HT-29 (cell line): ENCODE data around the gene PHF2. TPM values are rescaled to one million over a fixed set of nuclear protein-coding genes. Genes with fewer than 3 reads are reported as not detected.

Experiments
- DNase-seq: peaks from one replicate; pipeline ENCODE4 v3.0.0-alpha.2; 2015; ENCODE audit warnings: low spot score
- total RNA-seq: library from RNA; depleted of rRNA; stranded (reverse); fragments of >200 nt; shearing (Covaris generic); gene quantifications from 2 replicates; pipeline ENCODE4 v1.2.3, GENCODE V29; 2014

PHF2 gene
- total RNA-seq, 1 experiment from 2014 or later = 14.2 TPM

DNA sequence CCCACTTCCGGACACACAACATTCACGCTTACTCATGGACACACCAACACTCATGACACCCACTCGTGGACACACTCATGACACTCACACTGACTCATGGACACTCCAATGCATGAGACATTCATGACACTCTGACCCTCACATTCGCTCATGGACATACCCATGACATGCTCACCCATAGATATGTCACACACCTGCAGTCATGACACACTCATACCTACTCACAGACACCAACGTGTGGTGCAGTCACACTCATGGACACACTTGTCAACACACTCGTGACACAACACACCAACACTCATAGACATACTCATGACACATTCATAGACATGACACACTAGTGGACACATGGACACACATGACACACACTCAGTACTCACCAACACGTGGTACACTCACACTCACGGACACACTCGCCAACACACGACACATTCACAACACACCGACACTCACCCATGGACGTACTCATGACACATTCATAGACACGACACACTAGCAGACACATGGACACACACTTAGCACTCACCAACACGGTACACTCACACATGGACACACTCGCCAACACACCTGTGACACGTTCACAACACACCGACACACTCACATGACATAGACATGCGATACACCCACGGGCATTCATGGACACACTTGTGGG, 73.4 kb downstream of the PHF2 start:
- DNase-seq = no peak

DNA sequence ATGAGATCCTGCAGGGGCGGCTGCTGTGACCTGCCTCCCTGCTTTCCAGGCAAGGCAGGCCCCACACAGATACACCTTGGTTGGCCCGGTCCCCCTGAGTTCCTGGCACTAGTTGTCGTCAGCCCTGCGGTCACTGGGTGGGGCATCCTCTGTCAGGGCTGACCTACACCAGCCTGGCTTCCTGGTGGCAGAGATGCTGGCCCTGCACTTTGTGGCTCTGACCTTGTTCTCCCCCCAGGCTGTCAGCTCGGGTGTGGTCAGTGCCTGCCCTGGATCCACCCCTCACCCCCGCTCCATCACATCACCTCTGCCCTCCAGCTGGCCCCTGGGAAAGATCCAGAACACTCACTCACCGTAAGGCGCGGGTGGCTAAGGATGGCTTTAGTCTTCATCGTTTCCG, 74.1 kb downstream of the PHF2 start:
- no peak for DNase-seq

DNA sequence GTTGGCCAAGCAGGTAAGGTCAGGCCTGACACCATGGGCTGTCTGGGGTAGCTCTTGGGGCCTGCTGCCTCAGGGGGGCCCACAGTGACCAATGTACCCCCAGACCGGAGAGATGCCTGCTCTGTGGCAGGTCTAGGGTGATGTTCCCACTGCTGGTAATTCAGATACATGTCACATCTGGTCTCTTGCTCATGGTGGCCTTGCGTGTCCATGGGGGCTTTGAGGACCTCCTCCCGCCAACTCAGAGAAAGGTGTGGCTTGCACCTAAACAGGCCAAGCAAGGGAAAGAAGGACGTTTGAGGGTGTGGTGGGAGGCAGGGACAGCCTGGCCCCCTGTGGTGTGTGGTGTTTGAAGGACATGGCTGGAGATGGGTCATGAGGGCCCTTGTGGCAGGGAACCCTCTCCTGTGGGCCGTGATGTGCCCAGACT, 75.2 kb downstream of the PHF2 start:
- DNase-seq = no peak

DNA sequence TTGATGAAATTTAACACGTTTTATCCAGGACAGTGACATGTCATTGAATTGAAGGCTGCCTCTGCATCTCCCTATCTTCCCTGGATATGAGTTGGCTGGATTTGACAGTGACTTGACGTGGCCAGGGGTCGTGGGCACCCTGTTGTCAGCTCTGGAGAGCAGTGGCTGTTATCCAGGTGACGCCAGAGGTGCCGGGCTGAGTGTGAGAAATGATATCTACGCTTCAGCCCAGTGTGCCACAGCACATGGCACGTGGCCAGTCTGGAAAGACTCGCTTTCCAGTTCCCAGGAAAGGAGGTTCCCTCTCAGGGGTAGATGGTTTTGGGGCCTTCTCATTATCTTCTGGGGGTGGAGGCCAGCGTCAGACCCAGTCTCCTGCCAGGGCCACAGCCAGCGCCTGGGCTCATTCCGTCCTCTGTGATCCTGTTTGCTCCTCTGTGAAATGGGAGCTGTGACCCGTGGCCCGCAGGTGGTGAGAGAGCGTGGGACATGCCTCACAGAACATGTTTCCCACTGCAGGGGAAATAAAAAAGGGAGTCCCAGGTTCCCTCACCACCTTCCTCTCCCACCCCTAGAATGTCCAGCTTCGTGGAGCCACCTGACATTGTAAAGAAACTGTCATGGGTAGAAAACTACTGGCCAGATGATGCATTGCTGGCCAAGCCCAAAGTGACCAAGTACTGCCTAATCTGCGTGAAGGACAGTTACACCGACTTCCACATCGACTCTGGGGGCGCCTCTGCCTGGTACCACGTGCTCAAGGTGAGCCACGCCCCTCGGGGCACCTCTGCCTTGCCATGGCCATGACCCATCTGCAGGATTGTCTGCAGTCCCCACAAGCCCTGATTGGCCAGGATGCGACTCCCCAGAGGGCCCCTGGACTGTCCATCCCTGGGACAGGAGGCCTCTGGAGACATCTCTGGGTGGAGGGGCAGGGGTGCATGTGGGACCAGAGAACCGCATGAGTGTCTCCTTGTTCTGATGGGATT, 76.5 kb downstream of the PHF2 start:
- no peak for DNase-seq

DNA sequence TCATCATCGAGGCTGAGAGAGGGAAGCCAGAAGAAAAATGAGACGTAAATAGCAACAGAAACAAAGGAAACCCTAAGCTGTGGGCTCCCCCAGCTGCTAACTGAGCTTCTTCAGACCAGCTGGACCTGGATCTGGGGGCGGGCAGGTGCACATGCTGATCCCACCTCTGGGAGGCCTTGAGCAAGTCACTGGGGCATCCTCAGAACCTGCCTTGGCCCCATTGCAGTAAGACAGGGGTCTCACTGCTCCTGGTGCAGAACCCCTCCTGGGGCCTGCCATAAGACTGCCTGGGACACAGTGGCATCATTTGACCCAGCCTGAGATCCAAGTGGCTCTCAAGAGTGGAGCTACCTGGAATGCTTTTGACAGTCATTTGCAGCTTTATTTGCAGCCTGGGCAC, 77.4 kb downstream of the PHF2 start:
- no peak for DNase-seq

DNA sequence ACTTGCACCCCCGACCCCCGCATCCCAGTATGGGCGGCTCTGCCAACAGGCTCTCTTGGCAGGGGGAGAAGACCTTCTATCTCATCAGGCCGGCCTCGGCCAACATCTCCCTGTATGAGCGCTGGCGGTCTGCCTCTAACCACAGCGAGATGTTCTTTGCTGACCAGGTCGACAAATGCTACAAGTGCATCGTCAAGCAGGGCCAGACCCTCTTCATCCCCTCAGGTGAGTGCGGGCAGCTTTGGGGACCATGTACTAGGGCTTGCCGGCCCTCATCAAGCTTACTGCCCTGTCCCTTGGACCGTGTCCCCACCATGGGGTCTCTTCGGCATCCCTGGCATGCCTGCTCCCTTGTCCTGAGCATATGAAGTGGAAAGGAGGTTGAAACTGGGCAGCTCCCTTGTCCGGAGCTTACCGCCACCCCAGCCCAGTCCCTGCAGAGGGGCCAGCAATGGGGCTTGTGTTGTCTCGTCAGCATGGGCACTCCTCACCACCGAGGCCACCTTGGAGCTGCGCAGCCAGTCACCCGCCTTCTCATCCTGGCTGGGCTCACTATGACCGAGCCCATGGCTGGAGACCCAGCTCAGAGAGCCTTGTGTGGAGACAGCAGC, 78.1 kb downstream of the PHF2 start:
- no peak for DNase-seq

DNA sequence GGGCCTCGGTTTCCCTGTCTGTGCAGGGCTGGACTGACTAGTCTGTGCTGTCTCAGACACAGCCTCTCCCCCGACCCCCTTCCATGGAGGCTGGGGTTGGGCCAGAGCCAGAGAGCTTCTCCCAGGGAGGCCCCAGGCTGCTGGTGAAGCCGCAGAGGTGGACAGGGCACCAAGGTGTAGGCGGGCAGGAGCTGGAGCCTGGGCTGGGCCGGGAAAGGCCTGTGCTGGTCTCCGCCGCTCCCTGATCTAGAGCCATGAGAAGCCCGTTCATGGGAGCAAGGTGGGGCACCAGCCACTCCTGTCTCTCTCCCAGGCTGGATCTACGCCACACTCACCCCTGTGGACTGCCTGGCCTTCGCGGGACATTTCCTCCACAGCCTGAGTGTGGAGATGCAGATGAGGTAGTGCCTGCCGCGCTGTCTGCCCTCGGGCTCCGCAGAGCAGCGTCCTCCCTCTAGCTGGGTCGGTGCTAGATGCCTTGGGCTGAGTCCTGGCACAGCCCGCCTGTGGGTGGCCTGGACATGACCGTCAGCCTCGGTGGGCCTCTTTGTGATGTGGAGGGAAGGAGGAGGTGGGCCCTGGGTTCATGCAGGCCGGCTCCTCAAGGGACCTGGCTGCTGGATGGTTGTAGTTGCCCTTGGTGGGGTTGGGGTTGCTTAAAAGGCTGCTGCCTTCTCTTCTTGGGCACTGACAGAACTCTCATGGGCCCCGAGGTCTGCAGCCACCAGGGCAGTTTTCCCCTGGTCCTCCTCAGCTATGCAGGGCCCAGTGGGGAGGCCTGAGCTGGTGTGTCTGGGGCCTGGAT, 79.4 kb downstream of the PHF2 start:
- DNase-seq = no peak

DNA sequence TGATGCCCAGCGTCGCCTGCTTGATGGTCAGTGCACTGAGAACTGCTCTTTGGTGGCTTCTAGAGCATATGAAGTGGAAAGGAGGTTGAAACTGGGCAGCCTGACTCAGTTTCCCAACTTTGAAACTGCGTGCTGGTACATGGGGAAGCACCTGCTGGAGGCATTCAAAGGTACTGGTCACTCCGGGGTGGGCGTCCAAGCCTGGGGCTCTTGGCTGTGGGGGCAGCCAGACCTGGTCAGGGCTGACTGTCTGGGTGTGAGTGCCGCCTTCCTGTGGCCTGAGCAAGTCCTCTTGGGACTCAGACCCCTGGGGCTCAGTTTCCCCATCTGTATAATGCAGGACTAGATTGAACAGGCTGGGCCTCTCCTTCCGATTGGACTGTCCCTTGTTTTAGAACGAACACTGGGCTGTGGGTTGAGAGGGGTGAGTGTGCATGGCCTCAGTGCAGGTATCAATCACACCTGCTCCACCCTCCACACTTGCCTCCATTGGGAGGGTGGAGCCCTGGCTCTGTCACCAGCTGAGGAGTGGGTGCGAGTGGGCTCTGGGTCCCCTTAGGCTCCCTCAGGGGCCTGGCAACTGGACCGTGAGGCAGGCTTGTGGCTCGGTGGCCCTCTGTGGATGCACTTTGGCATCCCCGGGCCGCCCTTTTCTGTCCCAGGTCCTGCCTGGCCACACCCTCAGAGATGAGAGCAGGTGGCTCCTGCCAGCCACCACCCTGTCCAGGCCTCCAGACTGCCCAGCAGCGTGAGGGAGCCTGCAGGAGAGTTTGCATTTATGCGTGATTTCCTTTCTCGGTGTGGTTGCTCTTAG, 80.2 kb downstream of the PHF2 start:
- no peak for DNase-seq

DNA sequence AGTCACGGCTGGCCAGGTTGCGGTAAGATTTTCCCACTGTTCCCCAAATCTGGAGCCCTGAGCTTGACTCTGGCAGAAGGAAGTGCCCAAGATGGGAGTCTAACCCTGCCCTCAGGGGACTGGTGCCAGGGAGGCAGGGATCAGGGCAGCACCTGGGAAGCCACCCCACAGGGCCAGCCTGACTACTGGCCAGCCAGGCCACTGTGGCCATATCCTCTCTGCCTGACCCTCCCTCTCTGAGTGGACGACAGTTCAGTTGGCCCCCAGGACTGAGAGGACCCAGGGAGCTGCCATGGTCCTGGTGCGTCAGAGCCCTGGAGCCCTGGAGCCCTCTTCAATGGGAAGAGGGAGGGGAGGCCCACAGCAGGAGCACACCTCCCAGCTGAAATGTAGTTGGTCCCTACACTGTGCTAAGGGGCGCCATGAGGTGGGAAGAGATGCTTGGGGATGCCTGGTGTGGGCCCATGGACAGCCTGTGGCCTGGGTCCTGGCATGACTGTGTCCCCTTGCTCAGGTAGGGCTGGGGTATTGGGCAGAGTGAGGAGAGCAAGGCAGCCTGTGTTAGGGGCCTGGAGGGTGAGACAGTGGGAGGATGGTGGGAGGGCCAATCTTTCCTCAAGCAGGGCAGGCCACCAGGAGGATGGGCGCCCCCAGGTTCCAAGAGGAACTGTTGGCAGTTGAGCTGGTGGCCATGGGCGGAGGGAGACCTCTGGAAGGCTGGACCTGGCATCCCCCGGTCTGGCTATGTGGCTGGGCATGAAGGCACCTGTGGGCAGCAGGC, 81.1 kb downstream of the PHF2 start:
- no peak for DNase-seq

DNA sequence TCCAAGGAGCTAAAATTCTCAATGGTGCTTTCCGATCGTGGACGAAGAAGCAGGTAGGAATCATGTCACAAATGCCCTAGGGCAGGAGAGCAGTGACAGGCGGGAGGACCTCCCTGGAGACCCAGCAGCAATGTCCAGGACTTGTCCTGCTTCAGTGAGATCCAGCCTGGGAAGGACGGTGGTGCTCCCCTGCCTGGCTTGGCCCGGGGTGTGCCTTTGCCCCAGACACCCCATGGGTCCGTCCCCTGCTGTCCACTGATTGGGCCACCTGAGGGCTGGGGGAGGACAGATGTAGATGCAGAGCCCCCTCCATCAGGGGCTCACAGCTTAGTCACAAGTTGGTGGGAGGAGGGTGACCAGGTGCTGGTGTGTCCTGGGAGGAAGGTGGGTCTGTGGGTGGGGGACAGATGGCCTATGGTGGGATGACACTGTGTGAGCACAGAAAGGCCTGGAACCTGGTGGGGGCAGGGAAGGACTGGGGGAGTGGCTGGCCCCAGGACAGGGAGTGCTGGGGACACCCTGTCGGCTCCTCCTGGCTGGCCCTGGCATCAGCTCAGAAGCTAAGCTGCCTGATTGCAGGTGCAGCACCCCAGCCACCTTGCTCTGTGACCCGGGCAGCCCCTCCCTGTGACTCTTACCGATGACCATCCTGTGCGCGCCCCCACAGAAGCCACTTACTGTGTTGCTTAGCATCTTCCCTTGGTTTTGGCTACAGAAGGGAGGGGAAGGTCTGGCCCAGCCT, 82.0 kb downstream of the PHF2 start:
- DNase-seq = no peak

DNA sequence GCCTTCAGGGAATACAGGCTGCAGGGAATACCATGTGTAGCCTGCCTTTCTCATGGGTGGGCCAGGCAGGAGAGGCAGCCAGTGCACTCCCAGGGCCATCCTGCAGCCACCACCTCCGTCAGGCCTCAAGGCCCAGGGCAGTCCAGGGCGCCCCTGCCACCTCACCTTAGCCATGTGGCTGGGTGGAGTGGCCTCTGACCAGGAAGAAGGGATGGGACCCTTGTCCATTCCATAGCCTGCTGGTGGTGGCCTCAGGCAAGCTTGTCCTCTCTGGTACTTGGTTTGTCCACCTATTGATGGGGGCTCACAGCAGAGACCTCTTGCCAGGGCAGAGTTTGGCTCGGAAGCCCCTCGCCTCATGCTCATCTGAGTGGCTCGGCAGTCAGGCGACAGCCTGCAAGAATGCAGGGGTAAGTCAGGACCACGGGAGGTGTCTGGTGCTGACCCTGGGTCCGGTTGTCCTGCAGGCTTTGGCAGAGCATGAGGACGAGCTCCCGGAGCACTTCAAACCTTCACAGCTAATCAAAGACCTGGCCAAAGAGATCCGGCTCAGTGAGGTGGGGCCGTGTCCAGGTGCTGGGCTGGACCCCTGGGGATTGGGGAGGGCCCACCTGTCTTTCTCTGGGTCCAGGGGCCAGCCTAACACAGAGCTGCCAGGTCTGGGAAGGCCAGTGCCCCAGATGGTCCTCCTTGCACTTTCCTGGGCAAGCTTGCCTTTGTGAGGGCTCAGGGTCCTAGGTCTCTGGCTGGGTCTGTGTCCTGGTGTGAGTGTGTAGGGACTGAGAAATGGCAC, 82.9 kb downstream of the PHF2 start:
- DNase-seq = no peak

DNA sequence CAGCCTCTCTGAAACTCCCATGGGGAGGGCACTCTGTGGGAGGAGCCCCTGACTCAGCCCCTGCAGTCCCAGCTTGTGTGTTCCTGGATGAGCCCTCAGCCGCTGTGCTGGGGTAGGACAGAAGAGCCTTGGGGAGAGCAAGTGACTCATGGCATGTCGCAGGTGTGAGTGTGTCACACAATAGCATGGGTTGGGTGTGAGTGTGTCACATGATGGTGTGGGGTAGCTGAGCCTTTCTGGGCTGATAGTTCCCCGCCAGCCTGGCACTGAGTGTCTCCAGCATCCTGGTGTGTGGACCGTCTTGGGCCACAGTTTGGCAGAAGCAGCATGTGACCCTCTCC, 83.4 kb downstream of the PHF2 start:
- DNase-seq = no peak

DNA sequence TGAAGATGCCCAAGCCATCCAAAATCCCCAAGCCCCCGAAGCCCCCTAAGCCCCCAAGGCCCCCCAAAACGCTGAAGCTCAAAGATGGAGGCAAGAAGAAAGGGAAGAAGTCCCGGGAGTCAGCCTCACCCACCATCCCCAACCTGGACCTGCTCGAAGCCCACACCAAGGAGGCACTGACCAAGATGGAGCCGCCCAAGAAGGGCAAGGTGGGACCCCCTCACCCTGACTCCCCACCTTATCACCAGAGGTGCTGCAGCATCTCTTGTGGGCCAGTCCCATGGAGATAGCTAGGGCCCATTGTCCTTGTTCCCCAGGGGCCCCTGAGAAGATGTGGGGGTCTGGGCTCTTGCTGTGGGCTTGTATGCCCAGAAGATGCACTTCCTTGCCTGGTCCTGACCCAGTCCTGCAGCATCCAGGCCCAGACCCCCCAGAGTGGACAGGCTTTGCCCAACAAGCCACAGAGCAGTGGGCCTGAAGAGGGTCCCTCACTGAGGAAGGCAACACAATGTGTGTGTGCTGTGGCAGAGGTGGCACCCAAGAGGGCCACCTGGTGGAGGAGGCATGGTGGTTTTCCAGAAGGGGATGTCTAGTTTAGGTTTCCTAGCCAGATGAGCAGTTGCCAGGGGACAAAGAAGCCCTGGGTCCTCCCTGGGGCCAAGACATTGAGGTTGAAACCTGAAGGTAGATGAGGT, 84.1 kb downstream of the PHF2 start:
- no peak for DNase-seq

DNA sequence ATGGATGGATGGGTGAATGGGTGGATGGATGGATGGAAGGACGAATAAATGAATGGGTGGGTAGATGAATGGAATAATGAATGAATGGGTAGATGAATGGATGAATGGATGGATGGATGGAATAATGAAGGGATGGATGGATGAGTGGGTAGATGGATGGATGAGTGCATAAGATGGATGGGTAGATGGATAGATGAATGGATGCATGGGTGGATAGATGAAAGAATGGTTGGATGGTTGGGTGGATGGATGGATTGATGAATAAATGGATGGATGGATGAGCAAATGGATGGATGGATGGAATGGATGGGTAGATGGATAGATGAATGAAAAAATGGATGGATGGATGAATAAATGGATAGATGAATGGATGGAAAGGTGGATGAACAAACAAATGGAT, 85.2 kb downstream of the PHF2 start:
- DNase-seq = no peak

DNA sequence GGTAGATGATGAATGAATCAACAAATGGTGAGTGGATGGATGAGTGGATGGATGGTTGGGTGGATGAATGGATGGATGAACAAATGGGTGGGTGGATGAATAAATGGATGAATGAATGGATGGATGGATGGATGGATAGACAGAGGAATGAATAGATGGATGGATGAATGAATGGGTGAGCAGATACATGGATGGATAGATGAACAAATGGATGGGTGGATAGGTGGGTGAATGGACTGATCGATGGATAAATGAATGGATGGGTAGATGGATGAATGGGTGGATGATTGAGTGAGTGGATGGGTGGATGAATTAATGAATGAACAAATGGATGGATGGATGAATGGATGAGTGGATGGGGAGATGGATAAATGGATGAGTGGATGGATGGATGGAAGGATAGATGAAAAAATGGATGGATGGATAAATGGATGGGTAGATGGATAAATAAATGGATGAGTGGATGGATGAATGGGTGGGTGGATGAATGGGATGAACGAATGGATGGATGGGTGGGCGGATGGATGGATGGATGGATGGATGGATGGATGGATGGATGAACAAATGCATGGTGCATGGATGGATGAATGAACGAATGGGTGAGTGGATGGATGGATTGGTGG, 85.7 kb downstream of the PHF2 start:
- DNase-seq = no peak

DNA sequence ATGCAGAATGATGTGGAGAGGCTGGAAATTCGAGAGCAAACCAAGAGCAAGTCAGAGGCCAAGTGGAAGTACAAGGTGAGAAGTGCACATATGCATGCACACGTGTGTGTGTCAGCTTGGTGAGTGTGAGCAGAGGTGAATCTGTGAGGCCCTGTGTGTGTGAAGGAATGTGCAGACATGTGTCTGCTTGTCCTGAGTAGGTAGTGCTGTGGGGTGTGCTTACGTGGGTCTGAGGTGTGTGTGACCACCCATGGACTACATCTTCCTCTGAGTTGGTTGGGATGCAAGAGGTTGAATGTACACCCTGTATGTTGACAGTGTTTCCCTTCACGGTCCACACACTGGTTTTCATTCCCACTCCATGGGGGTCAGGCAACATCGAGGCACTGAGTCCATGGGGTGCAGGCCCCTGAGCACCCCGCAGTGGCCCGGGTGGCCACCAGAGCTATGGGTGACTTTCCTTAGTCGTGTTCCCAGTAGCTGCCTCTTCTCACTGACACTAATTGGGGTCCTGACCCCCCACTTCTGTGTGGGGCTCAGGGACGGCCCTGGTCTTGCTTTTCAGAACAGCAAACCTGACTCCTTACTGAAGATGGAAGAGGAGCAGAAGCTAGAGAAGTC, 86.7 kb downstream of the PHF2 start:
- DNase-seq = no peak
